Endothelial cell (in vitro differentiated cells): Measurements from ENCODE around the gene TNIP3. TPM values are rescaled to one million over a fixed set of nuclear protein-coding genes. Genes with fewer than 3 reads are reported as not detected.
"Not testable (repeated sequence)": the region's sequence is repeated elsewhere in the genome, so short reads cannot be mapped to it uniquely, and the experiment has no call there.

Experiments used
- DNase-seq: peaks from one replicate; pipeline ENCODE4 v3.0.0; 2021; ENCODE audit warnings: low spot score
- H3K27ac Mint-ChIP-seq: one replicate; pipeline ENCODE4 v1.8.0; 2021; ENCODE audit warnings: mixed read lengths, inconsistent platforms; ENCODE audit not compliant: unreplicated experiment
- H3K27me3 Mint-ChIP-seq: one replicate; pipeline ENCODE4 v1.8.0; 2021; ENCODE audit warnings: mild to moderate bottlenecking, moderate library complexity, mixed read lengths, inconsistent platforms; ENCODE audit not compliant: unreplicated experiment
- H3K36me3 Mint-ChIP-seq: one replicate; pipeline ENCODE4 v1.8.0; 2021; ENCODE audit warnings: mild to moderate bottlenecking, low read depth, mixed read lengths, inconsistent platforms; ENCODE audit not compliant: unreplicated experiment
- H3K4me1 Mint-ChIP-seq: one replicate; pipeline ENCODE4 v1.8.0; 2021; ENCODE audit warnings: mild to moderate bottlenecking, mixed read lengths, inconsistent platforms; ENCODE audit not compliant: unreplicated experiment
- H3K4me3 Mint-ChIP-seq: one replicate; pipeline ENCODE4 v1.8.0; 2021; ENCODE audit warnings: mild to moderate bottlenecking, mixed read lengths, inconsistent platforms; ENCODE audit not compliant: unreplicated experiment
- H3K9me3 Mint-ChIP-seq: one replicate; pipeline ENCODE4 v1.8.0; 2021; ENCODE audit warnings: mixed read lengths, inconsistent platforms; ENCODE audit not compliant: unreplicated experiment
- total RNA-seq: library from RNA; stranded (reverse); fragmentation: NEBNext Ultra II Directional; extraction: Animal tissue kit (Norgen Biotek cat#: 25700); gene quantifications from one replicate; pipeline ENCODE4 v1.2.1, GENCODE V29; 2021; ENCODE audit not compliant: unreplicated experiment
- TF ChIP-seq, protein P1 (sequence below): fragments of 200-600 bp; sonication (generic); IDR thresholded peaks from one replicate; pipeline ENCODE4 v1.5.0; 2021; ENCODE audit warnings: antibody characterized with exemption; ENCODE audit not compliant: unreplicated experiment

Gene TNIP3
- total RNA-seq, 1 donor from 2014 or later = 4.0 TPM

GRCh38 chr4:121180558-121180957, 16.4 kb upstream of the TNIP3 start:
- DNase-seq = no peak
- TF ChIP-seq, protein P1, sequence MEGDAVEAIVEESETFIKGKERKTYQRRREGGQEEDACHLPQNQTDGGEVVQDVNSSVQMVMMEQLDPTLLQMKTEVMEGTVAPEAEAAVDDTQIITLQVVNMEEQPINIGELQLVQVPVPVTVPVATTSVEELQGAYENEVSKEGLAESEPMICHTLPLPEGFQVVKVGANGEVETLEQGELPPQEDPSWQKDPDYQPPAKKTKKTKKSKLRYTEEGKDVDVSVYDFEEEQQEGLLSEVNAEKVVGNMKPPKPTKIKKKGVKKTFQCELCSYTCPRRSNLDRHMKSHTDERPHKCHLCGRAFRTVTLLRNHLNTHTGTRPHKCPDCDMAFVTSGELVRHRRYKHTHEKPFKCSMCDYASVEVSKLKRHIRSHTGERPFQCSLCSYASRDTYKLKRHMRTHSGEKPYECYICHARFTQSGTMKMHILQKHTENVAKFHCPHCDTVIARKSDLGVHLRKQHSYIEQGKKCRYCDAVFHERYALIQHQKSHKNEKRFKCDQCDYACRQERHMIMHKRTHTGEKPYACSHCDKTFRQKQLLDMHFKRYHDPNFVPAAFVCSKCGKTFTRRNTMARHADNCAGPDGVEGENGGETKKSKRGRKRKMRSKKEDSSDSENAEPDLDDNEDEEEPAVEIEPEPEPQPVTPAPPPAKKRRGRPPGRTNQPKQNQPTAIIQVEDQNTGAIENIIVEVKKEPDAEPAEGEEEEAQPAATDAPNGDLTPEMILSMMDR = no peak
- no peak overlapping the region for H3K27ac Mint-ChIP-seq
- no peaks in the 10 kb centered on the region for H3K36me3 Mint-ChIP-seq
- peaks cover 2% of the 10 kb centered on the region for H3K27me3 Mint-ChIP-seq
- no peaks in the 10 kb centered on the region for H3K4me1 Mint-ChIP-seq
- no peak overlapping the region for H3K4me3 Mint-ChIP-seq
- H3K9me3 Mint-ChIP-seq = no peaks in the 10 kb centered on the region

- no peak overlapping the region for H3K27ac Mint-ChIP-seq
- peaks cover 2% of the 10 kb centered on the region for H3K27me3 Mint-ChIP-seq
- no peak for DNase-seq
- TF ChIP-seq, protein P1 = no peak
- no peaks in the 10 kb centered on the region for H3K9me3 Mint-ChIP-seq
- H3K4me1 Mint-ChIP-seq = no peaks in the 10 kb centered on the region
- no peak overlapping the region for H3K4me3 Mint-ChIP-seq
- no peaks in the 10 kb centered on the region for H3K36me3 Mint-ChIP-seq
Observed at GRCh38 chr4:121177246-121178137, 13.4 kb upstream of the TNIP3 start.

DNA sequence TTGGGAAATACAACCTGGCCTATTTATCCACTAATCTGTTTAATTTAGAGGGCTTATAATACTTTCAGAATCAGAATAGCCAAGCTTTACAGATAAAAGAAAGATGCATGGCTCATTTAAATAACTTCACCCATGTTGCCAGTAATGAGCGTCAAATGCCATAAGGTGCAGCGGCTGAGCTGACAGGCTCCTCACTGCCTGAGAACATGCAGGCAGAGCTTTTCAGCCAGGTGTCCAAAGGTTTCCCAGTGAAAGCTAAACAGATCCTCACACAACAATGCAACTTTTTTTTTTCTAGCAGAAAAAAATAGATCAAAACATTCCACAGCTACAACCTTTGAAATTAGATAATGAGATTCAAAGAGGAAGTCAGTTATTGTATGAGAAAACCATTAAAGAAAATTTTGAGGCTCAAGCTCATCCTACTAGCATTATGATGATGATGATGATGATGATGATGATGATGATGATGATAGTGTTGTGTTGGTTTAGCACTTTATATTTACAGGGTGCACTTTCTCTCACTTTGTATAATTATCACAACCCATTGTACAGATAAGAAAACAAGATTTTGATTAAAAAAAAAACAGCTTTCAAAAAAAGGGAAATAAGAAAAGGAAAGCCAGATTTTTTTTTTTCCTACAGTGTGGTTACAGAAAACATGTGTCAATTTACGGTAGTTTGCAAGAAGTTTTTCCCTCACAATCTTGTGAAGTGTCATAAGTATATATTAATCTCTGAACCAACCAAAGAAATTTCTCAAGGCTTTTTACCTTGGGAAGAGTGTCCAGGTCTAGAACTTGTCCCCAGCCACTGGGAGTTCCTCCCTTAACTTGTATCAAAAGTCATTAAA, 12.2 kb upstream of the TNIP3 start:
- Mint-ChIP-seq H3K27me3 (peaks cover 2% of the 10 kb centered on the region), H3K27ac (no peak overlapping the region), H3K9me3 (no peaks in the 10 kb centered on the region), H3K4me1 (no peaks in the 10 kb centered on the region), H3K4me3 (no peak overlapping the region), H3K36me3 (no peaks in the 10 kb centered on the region)
- DNase-seq = no peak
- TF ChIP-seq, protein P1 = no peak

DNA sequence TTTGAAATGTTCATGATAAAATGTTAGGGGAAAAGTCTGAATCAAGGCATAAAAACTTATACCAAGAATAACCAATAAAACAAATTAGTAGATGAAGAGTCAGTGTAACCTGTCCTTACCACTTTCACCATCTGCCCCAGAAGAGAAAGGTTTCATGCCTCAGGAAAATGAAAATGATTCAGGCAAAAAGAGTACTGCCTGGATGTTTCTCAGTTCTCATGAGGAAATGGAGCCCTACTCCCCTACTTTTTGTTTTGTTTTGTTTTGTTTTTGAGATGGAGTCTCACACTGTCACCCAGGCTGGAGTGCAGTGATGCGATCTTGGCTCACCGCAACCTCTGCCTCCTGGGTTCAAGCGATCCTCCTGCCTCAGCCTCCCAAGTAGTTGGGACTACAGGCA, 7.4 kb upstream of the TNIP3 start:
- not testable (repeated sequence) for H3K4me3 Mint-ChIP-seq, H3K36me3 Mint-ChIP-seq, H3K27ac Mint-ChIP-seq, H3K27me3 Mint-ChIP-seq, H3K4me1 Mint-ChIP-seq, DNase-seq, H3K9me3 Mint-ChIP-seq

- no peak for DNase-seq
- Mint-ChIP-seq H3K27me3 (no peaks in the 10 kb centered on the region), H3K4me3 (no peak overlapping the region), H3K9me3 (no peaks in the 10 kb centered on the region), H3K36me3 (no peaks in the 10 kb centered on the region), H3K4me1 (peaks cover 16% of the 10 kb centered on the region), H3K27ac (no peak overlapping the region)
- TF ChIP-seq, protein P1 = no peak
Observed at GRCh38 chr4:121168446-121169281, 4.5 kb upstream of the TNIP3 start.
